ENCODE results near the gene ITGA7.

DNA sequence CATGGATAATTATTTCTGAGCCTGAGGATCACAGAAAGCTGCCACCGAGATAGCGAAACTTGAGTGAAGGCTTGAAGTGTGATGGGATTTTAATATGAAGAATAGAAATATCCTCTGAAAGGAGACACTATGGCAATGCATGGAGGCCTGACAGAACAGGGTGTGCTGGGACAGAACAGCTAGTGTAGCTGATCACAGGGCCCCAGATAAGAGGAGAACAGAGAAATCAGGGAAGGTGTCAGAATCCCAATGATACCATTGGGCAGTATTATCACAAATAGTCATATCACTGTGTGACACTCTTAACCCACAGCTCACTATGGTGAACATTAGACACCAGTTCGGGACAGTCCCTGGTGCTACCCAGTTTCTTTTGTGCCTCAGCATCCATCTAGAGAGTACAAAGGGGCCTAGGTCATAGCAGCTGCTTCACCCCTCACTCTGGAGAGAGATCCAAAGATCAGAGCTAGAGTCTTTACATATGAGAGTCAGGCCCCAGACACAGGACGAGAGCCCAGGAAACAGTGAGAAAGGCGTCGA, 71.5 kb downstream of the ITGA7 start:
- TF ChIP-seq RAD21 (IDR thresholded peaks at IDR 0.05; ENCODE audit: low read depth), result no peak
- TF ChIP-seq, protein P1, sequence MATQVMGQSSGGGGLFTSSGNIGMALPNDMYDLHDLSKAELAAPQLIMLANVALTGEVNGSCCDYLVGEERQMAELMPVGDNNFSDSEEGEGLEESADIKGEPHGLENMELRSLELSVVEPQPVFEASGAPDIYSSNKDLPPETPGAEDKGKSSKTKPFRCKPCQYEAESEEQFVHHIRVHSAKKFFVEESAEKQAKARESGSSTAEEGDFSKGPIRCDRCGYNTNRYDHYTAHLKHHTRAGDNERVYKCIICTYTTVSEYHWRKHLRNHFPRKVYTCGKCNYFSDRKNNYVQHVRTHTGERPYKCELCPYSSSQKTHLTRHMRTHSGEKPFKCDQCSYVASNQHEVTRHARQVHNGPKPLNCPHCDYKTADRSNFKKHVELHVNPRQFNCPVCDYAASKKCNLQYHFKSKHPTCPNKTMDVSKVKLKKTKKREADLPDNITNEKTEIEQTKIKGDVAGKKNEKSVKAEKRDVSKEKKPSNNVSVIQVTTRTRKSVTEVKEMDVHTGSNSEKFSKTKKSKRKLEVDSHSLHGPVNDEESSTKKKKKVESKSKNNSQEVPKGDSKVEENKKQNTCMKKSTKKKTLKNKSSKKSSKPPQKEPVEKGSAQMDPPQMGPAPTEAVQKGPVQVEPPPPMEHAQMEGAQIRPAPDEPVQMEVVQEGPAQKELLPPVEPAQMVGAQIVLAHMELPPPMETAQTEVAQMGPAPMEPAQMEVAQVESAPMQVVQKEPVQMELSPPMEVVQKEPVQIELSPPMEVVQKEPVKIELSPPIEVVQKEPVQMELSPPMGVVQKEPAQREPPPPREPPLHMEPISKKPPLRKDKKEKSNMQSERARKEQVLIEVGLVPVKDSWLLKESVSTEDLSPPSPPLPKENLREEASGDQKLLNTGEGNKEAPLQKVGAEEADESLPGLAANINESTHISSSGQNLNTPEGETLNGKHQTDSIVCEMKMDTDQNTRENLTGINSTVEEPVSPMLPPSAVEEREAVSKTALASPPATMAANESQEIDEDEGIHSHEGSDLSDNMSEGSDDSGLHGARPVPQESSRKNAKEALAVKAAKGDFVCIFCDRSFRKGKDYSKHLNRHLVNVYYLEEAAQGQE (IDR thresholded peaks at IDR 0.05; ENCODE audit: low read depth), result no peak
- no peak for TF ChIP-seq NFIC (IDR thresholded peaks at IDR 0.05)
- TF ChIP-seq, protein P2, sequence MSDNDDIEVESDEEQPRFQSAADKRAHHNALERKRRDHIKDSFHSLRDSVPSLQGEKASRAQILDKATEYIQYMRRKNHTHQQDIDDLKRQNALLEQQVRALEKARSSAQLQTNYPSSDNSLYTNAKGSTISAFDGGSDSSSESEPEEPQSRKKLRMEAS (IDR thresholded peaks at IDR 0.05), result no peak
- no peak for TF ChIP-seq CREB1 (IDR thresholded peaks at IDR 0.05; ENCODE audit: low read depth)
- TF ChIP-seq CEBPB (IDR thresholded peaks at IDR 0.05), result no peak

All from Ishikawa (cell line).